GM23338 (cell line): ENCODE data around the gene NUDCD2. TPM values are rescaled to one million over a fixed set of nuclear protein-coding genes. Genes with fewer than 3 reads are reported as not detected.

ENCODE experiments used
- ATAC-seq: fragments of 200-7000 bp; cut with Tn5 transposase; 3 replicates; pipeline ENCODE4 v1.9.1; 2020
- DNase-seq: peaks from one replicate; pipeline ENCODE4 v3.0.0-alpha.2; 2015; ENCODE audit warnings: low spot score
- H2AFZ ChIP-seq: fragments of 200-600 bp; sonication (generic); 2 replicates; pipeline ENCODE4 v1.8.0; 2016; ENCODE audit warnings: antibody characterized with exemption, mild to moderate bottlenecking, moderate library complexity
- H3F3A ChIP-seq: fragments of 200-600 bp; sonication (generic); replicated peaks from 2 replicates; pipeline ENCODE4 v1.8.0; 2017; ENCODE audit warnings: antibody characterized with exemption, mixed run types, low read depth
- H3K27ac ChIP-seq: fragments of 200-600 bp; sonication (generic); 2 replicates; pipeline ENCODE4 v1.6.1; 2016; ENCODE audit warnings: low read depth
- H3K27me3 ChIP-seq: fragments of 200-600 bp; sonication (generic); 2 replicates; pipeline ENCODE4 v1.8.0; 2016; ENCODE audit warnings: mild to moderate bottlenecking, mixed run types, moderate library complexity; ENCODE audit not compliant: insufficient read depth
- H3K36me3 ChIP-seq: fragments of 200-600 bp; sonication (generic); 2 replicates; pipeline ENCODE4 v1.8.0; 2016; ENCODE audit warnings: mild to moderate bottlenecking; ENCODE audit not compliant: insufficient read depth
- H3K4me1 ChIP-seq: fragments of 200-600 bp; sonication (generic); 2 replicates; pipeline ENCODE4 v1.8.0; 2016; ENCODE audit warnings: mild to moderate bottlenecking, moderate library complexity; ENCODE audit not compliant: insufficient read depth
- H3K4me2 ChIP-seq: fragments of 200-600 bp; sonication (generic); 2 replicates; pipeline ENCODE4 v1.7.1; 2017; ENCODE audit warnings: mixed run types
- H3K4me3 ChIP-seq: fragments of 200-600 bp; sonication (generic); 2 replicates; pipeline ENCODE4 v1.6.1; 2016; ENCODE audit warnings: mixed run types
- H3K79me2 ChIP-seq: fragments of 200-600 bp; sonication (generic); replicated peaks from 2 replicates; pipeline ENCODE4 v1.8.0; 2017; ENCODE audit warnings: mild to moderate bottlenecking; ENCODE audit not compliant: insufficient read depth
- H3K9me2 ChIP-seq: fragments of 200-600 bp; sonication (generic); 2 replicates; pipeline ENCODE4 v1.8.0; 2017; ENCODE audit not compliant: insufficient read depth
- H4K20me1 ChIP-seq: fragments of 200-600 bp; sonication (generic); replicated peaks from 2 replicates; pipeline ENCODE4 v1.8.0; 2017; ENCODE audit warnings: mild to moderate bottlenecking; ENCODE audit not compliant: insufficient read depth
- H3K27ac Mint-ChIP-seq: 2 replicates; pipeline ENCODE4 v1.8.0; 2020; ENCODE audit warnings: inconsistent platforms, mild to moderate bottlenecking, moderate library complexity, mixed read lengths
- H3K27me3 Mint-ChIP-seq: 3 replicates; pipeline ENCODE4 v1.8.0; 2022; ENCODE audit warnings: low read depth, mild to moderate bottlenecking, moderate library complexity, mixed read lengths, inconsistent platforms; ENCODE audit not compliant: insufficient read depth, poor library complexity
- H3K36me3 Mint-ChIP-seq: 3 replicates; pipeline ENCODE4 v1.8.0; 2021; ENCODE audit warnings: low read depth, mild to moderate bottlenecking, inconsistent platforms, moderate library complexity, mixed read lengths
- H3K4me1 Mint-ChIP-seq: 3 replicates; pipeline ENCODE4 v1.8.0; 2020; ENCODE audit warnings: mild to moderate bottlenecking, inconsistent platforms, mixed read lengths
- H3K4me3 Mint-ChIP-seq: 3 replicates; pipeline ENCODE4 v1.8.0; 2021; ENCODE audit warnings: moderate library complexity, mild to moderate bottlenecking, inconsistent platforms, mixed read lengths
- H3K9me3 Mint-ChIP-seq: 3 replicates; pipeline ENCODE4 v1.8.0; 2020; ENCODE audit warnings: moderate library complexity, mild to moderate bottlenecking, inconsistent platforms, mixed read lengths
- CREB1 ChIP-seq: fragments of 250-450 bp; sonication (Bioruptor Pico); IDR thresholded peaks from 2 replicates; pipeline ENCODE4 v1.5.0; 2020; ENCODE audit warnings: low read depth, mild to moderate bottlenecking, moderate library complexity
- EZH2 ChIP-seq: fragments of 200-600 bp; sonication (generic); IDR thresholded peaks from one replicate; pipeline ENCODE4 v1.8.0; 2017; ENCODE audit warnings: antibody characterized with exemption, mild to moderate bottlenecking, low read depth; ENCODE audit not compliant: unreplicated experiment
- EZH2phosphoT487 ChIP-seq: fragments of 200-600 bp; sonication (generic); IDR thresholded peaks from one replicate; pipeline ENCODE4 v1.8.1; 2018; ENCODE audit warnings: antibody characterized with exemption; ENCODE audit not compliant: unreplicated experiment
- JUNB ChIP-seq: IDR thresholded peaks from one replicate; pipeline ENCODE4 v1.6.1; 2016; ENCODE audit warnings: antibody characterized with exemption; ENCODE audit not compliant: unreplicated experiment
- NANOG ChIP-seq: IDR thresholded peaks from 2 replicates; pipeline ENCODE4 v1.6.1; 2016; ENCODE audit warnings: antibody characterized with exemption, borderline replicate concordance
- POLR2AphosphoS5 ChIP-seq: IDR thresholded peaks from 2 replicates; pipeline ENCODE4 v1.6.1; 2016; ENCODE audit warnings: antibody characterized with exemption, low read depth
- STAT1 ChIP-seq: IDR thresholded peaks from one replicate; pipeline ENCODE4 v1.6.1; 2016; ENCODE audit warnings: antibody characterized with exemption; ENCODE audit not compliant: unreplicated experiment
- ZNF114 ChIP-seq: fragments of 250-450 bp; sonication (Bioruptor Pico); IDR thresholded peaks from 2 replicates; pipeline ENCODE4 v1.5.0; 2020; ENCODE audit warnings: mild to moderate bottlenecking, moderate library complexity
- polyA plus RNA-seq: library from polyadenylated mRNA; unstranded; fragments of >200 nt; fragmentation: Nextera tagmentation; extraction: Ambion mirVana; gene quantifications from 2 replicates; pipeline ENCODE4 v1.2.1, GENCODE V29; 2016
- total RNA-seq: library from RNA; depleted of rRNA; stranded (reverse); fragments of >200 nt; shearing (Covaris generic); gene quantifications from 2 replicates; pipeline ENCODE4 v1.2.3, GENCODE V29; 2014
- TF ChIP-seq, protein P1 (sequence below), 2 experiments: fragments of 200-600 bp in 1 of 2; sonication (generic) in 1 of 2; conservative IDR thresholded peaks; 2 replicates each; pipeline versions ENCODE4 v1.5.1 to v1.6.1; 2016 to 2017; ENCODE audit warnings: antibody characterized with exemption in 2 of 2, low read depth in 2 of 2, mild to moderate bottlenecking in 2 of 2, moderate library complexity in 1 of 2
- TF ChIP-seq, protein P2 (sequence below): IDR thresholded peaks from 2 replicates; pipeline ENCODE4 v1.6.1; 2016; ENCODE audit warnings: antibody characterized with exemption
- TF ChIP-seq, protein P3 (sequence below): IDR thresholded peaks from one replicate; pipeline ENCODE4 v1.6.1; 2018; ENCODE audit warnings: antibody characterized with exemption; ENCODE audit not compliant: unreplicated experiment

NUDCD2 gene
- total and polyA plus RNA-seq, 2 experiments from 2014 or later: 23.2 to 123 TPM

DNA sequence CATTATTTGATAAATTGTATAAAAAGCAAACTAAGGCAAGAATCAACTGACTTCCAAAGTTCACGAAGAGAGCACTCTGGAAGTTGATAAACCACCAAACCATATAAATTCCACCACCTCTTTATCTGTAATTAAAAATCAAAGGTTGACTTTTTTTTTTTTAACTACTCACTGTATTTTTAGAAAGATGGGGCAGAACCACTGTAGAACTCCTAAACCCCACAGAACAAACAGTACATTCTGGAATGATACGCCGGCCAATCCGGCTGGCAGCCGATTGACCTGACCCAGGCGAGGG, 22.9 kb downstream of the NUDCD2 start:
- Histone ChIP-seq H3K27ac (peak overlapping the region; percentile 32; the same call in 1 of the 2 replicates), H3K9me2 (no peaks in the 10 kb centered on the region), H3K4me3 (peak overlapping the region; percentile 48), H3F3A (no peaks in the 10 kb centered on the region), H4K20me1 (peaks cover 29% of the 10 kb centered on the region), H3K36me3 (peaks cover 31% of the 10 kb centered on the region), H3K79me2 (peaks cover 41% of the 10 kb centered on the region), H3K4me2 (peak overlapping the region; percentile 72), H3K27me3 (no peaks in the 10 kb centered on the region), H3K4me1 (peaks cover 18% of the 10 kb centered on the region), H2AFZ (no peak overlapping the region)
- H3K4me1 Mint-ChIP-seq: peaks cover 30% of the 10 kb centered on the region; the same call in 2 of the 3 replicates
- peaks cover 5% of the 10 kb centered on the region for H3K27me3 Mint-ChIP-seq
- peaks cover 40% of the 10 kb centered on the region for H3K36me3 Mint-ChIP-seq
- TF ChIP-seq POLR2AphosphoS5 (peak; percentile 75; the same call in 1 of the 2 replicates), NANOG (no peak)
- H3K27ac Mint-ChIP-seq: peak overlapping the region; percentile 50
- ATAC-seq: no peak
- H3K9me3 Mint-ChIP-seq: no peaks in the 10 kb centered on the region; the same call in 2 of the 3 replicates
- no peak for DNase-seq
- H3K4me3 Mint-ChIP-seq: peak overlapping the region; percentile 98

DNA sequence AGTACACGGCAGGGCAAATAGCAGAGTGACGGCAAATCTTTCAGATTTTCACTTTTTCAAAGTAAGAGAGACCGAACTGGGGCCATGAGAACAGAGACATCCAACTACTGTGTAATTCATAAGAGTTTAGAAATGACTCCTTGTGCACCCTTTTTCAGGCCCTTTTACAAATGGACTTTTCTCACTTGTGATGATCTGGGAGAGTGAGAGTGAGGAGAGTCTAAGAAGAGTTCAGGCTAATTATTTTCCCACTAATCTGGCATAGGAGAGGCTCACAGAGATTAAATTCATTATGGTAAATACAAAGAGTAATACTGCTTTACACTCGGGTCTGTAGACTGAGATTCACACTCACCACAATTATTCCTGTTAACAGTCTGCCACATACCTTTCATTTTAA, 23.4 kb downstream of the NUDCD2 start:
- Histone ChIP-seq H3K4me1 (peaks cover 18% of the 10 kb centered on the region), H3K27me3 (no peaks in the 10 kb centered on the region), H3K4me2 (peak overlapping the region; percentile 72), H4K20me1 (peaks cover 29% of the 10 kb centered on the region), H3K9me2 (no peaks in the 10 kb centered on the region), H3K4me3 (peak overlapping the region; percentile 48), H2AFZ (no peak overlapping the region), H3K79me2 (peaks cover 37% of the 10 kb centered on the region), H3F3A (no peaks in the 10 kb centered on the region), H3K36me3 (peaks cover 27% of the 10 kb centered on the region), H3K27ac (peak overlapping the region; percentile 32; the same call in 1 of the 2 replicates)
- H3K27ac Mint-ChIP-seq: peak overlapping the region; percentile 50
- peaks cover 30% of the 10 kb centered on the region; the same call in 2 of the 3 replicates for H3K4me1 Mint-ChIP-seq
- H3K27me3 Mint-ChIP-seq: peaks cover 5% of the 10 kb centered on the region
- H3K4me3 Mint-ChIP-seq: peak overlapping the region; percentile 98
- no peak for ATAC-seq
- H3K36me3 Mint-ChIP-seq: peaks cover 37% of the 10 kb centered on the region
- DNase-seq: no peak
- H3K9me3 Mint-ChIP-seq: no peaks in the 10 kb centered on the region; the same call in 2 of the 3 replicates
- no peak for TF ChIP-seq ZNF114 (CRISPR knock-in tag)
- TF ChIP-seq CREB1 (CRISPR knock-in tag): no peak
- TF ChIP-seq, protein P1, sequence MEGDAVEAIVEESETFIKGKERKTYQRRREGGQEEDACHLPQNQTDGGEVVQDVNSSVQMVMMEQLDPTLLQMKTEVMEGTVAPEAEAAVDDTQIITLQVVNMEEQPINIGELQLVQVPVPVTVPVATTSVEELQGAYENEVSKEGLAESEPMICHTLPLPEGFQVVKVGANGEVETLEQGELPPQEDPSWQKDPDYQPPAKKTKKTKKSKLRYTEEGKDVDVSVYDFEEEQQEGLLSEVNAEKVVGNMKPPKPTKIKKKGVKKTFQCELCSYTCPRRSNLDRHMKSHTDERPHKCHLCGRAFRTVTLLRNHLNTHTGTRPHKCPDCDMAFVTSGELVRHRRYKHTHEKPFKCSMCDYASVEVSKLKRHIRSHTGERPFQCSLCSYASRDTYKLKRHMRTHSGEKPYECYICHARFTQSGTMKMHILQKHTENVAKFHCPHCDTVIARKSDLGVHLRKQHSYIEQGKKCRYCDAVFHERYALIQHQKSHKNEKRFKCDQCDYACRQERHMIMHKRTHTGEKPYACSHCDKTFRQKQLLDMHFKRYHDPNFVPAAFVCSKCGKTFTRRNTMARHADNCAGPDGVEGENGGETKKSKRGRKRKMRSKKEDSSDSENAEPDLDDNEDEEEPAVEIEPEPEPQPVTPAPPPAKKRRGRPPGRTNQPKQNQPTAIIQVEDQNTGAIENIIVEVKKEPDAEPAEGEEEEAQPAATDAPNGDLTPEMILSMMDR (conservative IDR thresholded peaks at IDR 0.05; ENCODE audit: low read depth in 2 of 2): no peak
- TF ChIP-seq POLR2AphosphoS5: no peak
- TF ChIP-seq STAT1: no peak
- TF ChIP-seq, protein P2, sequence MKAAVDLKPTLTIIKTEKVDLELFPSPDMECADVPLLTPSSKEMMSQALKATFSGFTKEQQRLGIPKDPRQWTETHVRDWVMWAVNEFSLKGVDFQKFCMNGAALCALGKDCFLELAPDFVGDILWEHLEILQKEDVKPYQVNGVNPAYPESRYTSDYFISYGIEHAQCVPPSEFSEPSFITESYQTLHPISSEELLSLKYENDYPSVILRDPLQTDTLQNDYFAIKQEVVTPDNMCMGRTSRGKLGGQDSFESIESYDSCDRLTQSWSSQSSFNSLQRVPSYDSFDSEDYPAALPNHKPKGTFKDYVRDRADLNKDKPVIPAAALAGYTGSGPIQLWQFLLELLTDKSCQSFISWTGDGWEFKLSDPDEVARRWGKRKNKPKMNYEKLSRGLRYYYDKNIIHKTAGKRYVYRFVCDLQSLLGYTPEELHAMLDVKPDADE: no peak
- TF ChIP-seq EZH2phosphoT487: no peak
- TF ChIP-seq EZH2: no peak
- TF ChIP-seq, protein P3, sequence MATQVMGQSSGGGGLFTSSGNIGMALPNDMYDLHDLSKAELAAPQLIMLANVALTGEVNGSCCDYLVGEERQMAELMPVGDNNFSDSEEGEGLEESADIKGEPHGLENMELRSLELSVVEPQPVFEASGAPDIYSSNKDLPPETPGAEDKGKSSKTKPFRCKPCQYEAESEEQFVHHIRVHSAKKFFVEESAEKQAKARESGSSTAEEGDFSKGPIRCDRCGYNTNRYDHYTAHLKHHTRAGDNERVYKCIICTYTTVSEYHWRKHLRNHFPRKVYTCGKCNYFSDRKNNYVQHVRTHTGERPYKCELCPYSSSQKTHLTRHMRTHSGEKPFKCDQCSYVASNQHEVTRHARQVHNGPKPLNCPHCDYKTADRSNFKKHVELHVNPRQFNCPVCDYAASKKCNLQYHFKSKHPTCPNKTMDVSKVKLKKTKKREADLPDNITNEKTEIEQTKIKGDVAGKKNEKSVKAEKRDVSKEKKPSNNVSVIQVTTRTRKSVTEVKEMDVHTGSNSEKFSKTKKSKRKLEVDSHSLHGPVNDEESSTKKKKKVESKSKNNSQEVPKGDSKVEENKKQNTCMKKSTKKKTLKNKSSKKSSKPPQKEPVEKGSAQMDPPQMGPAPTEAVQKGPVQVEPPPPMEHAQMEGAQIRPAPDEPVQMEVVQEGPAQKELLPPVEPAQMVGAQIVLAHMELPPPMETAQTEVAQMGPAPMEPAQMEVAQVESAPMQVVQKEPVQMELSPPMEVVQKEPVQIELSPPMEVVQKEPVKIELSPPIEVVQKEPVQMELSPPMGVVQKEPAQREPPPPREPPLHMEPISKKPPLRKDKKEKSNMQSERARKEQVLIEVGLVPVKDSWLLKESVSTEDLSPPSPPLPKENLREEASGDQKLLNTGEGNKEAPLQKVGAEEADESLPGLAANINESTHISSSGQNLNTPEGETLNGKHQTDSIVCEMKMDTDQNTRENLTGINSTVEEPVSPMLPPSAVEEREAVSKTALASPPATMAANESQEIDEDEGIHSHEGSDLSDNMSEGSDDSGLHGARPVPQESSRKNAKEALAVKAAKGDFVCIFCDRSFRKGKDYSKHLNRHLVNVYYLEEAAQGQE: no peak
- TF ChIP-seq JUNB: no peak
